Body of pancreas (tissue), 4 donors: ENCODE results near the gene IL20RA.

Experiments used
- CTCF ChIP-seq, 7 experiments: fragments of 450-650 bp in 4 of 7; fragments of 200-600 bp in 3 of 7; sonication (generic) in 3 of 7; IDR thresholded peaks; one replicate each; pipeline ENCODE4 v1.5.1; 2016 to 2019; ENCODE audit warnings: antibody characterized with exemption in 7 of 7
- POLR2A ChIP-seq, 3 donors: fragments of 450-650 bp; IDR thresholded peaks; one replicate each; pipeline ENCODE4 v1.6.1; 2016; ENCODE audit warnings: antibody characterized with exemption in 3 of 3, mild to moderate bottlenecking in 2 of 3

GRCh38 chr6:137000825-137001224, 43.9 kb downstream of the IL20RA start:
- TF ChIP-seq CTCF (IDR thresholded peaks at IDR 0.05) (no peak), POLR2A (IDR thresholded peaks at IDR 0.05) (no peak)
